Smooth muscle cell (in vitro differentiated cells): Measurements from ENCODE around the gene HACD4. TPM values are rescaled to one million over a fixed set of nuclear protein-coding genes. Genes with fewer than 3 reads are reported as not detected.

Experiments
- DNase-seq: peaks from one replicate; lab custom pipeline; 2025; ENCODE audit not compliant: unreplicated experiment; lab: John Stamatoyannopoulos, UW
- H2AFZ ChIP-seq: fragments of 200-600 bp; sonication (generic); 2 replicates; pipeline ENCODE4 v1.6.0; 2016; ENCODE audit warnings: antibody characterized with exemption, low read depth, mild to moderate bottlenecking
- H3F3A ChIP-seq: fragments of 200-600 bp; sonication (generic); 2 replicates; pipeline ENCODE4 v1.6.0; 2017; ENCODE audit warnings: antibody characterized with exemption, low read depth
- H3K27ac ChIP-seq: fragments of 200-600 bp; sonication (generic); 2 replicates; pipeline ENCODE4 v1.5.1; 2016; ENCODE audit warnings: low read depth, mild to moderate bottlenecking
- H3K27me3 ChIP-seq: fragments of 200-600 bp; sonication (generic); 2 replicates; pipeline ENCODE4 v1.6.1; 2016; ENCODE audit warnings: low read depth, mild to moderate bottlenecking
- H3K36me3 ChIP-seq: fragments of 200-600 bp; sonication (generic); 2 replicates; pipeline ENCODE4 v1.5.1; 2016; ENCODE audit warnings: low read depth
- H3K4me1 ChIP-seq: fragments of 200-600 bp; sonication (generic); 2 replicates; pipeline ENCODE4 v1.5.1; 2016; ENCODE audit warnings: low read depth
- H3K4me2 ChIP-seq: fragments of 200-600 bp; sonication (generic); 2 replicates; pipeline ENCODE4 v1.6.0; 2016; ENCODE audit warnings: mild to moderate bottlenecking
- H3K4me3 ChIP-seq: fragments of 200-600 bp; sonication (generic); 2 replicates; pipeline ENCODE4 v1.5.1; 2016; ENCODE audit warnings: mild to moderate bottlenecking
- H3K79me2 ChIP-seq: fragments of 200-600 bp; sonication (generic); 2 replicates; pipeline ENCODE4 v1.6.0; 2016; ENCODE audit warnings: low read depth, mild to moderate bottlenecking
- H3K9ac ChIP-seq: fragments of 200-600 bp; sonication (generic); 2 replicates; pipeline ENCODE4 v1.6.0; 2016; ENCODE audit warnings: low read depth
- H3K9me3 ChIP-seq: fragments of 200-600 bp; sonication (generic); replicated peaks from 2 replicates; pipeline ENCODE4 v1.5.1; 2016; ENCODE audit warnings: low read depth
- H4K20me1 ChIP-seq: fragments of 200-600 bp; sonication (generic); 2 replicates; pipeline ENCODE4 v1.6.0; 2016; ENCODE audit warnings: low read depth
- CTCF ChIP-seq: fragments of 200-600 bp; sonication (generic); IDR thresholded peaks from 2 replicates; pipeline ENCODE4 v1.5.1; 2017; ENCODE audit warnings: borderline replicate concordance, mild to moderate bottlenecking, antibody characterized with exemption; ENCODE audit not compliant: insufficient read depth, poor library complexity, severe bottlenecking
- WGBS: methylation state at CpG from one replicate; pipeline ENCODE4 v1.1.7; 2016; ENCODE audit warnings: low lambda C conversion rate; 5-methylcytosine and 5-hydroxymethylcytosine counted together
- polyA plus RNA-seq: library from polyadenylated mRNA; unstranded; fragments of >200 nt; fragmentation: Nextera tagmentation; extraction: Ambion mirVana; gene quantifications from 2 replicates; pipeline ENCODE4 v1.2.1, GENCODE V29; 2016
- total RNA-seq: library from RNA; depleted of rRNA; stranded (reverse); fragments of >200 nt; gene quantifications from 2 replicates; pipeline ENCODE4 v1.2.3, GENCODE V29; 2014

HACD4 gene
- total and polyA plus RNA-seq, 2 experiments from 2014 or later, result 2.6 to 6.2 TPM

GRCh38 chr9:20985851-20986600 is 45.4 kb downstream of the HACD4 start:
- H3F3A ChIP-seq, result no peaks in the 10 kb centered on the region
- TF ChIP-seq CTCF, result no peak
- no peaks in the 10 kb centered on the region for H3K79me2 ChIP-seq
- WGBS, result 97% methylated on average over 6 of the region's 6 CpGs
- no peak overlapping the region for H3K4me3 ChIP-seq
- H3K9ac ChIP-seq, result no peak overlapping the region
- H3K4me2 ChIP-seq, result no peak overlapping the region
- no peaks in the 10 kb centered on the region for H3K27me3 ChIP-seq
- no peak for DNase-seq
- no peaks in the 10 kb centered on the region for H4K20me1 ChIP-seq
- H3K4me1 ChIP-seq, result no peaks in the 10 kb centered on the region
- no peaks in the 10 kb centered on the region for H3K36me3 ChIP-seq
- H2AFZ ChIP-seq, result no peak overlapping the region
- no peak overlapping the region for H3K27ac ChIP-seq
- H3K9me3 ChIP-seq, result no peaks in the 10 kb centered on the region

DNA sequence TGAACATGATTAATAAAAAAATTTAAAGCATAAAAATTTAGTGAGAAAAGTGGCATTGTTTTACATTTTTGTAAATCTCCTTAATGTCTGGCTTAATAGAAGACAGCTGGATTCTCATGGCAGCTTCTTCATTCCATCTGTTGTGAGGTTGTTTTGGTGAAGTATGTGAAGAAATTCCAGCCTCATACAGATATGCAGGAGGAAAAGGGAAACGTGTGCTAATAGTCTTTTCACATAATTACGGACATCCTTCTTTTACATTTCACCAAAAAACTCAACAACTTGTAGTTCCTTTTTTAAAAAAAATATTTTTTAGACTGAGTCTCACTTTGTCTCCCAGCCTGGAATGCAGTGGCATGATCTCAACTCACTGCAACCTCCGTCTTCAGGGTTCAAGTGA is 46.9 kb downstream of the HACD4 start:
- Histone ChIP-seq H3K79me2 (no peaks in the 10 kb centered on the region), H2AFZ (no peak overlapping the region), H3K27me3 (no peaks in the 10 kb centered on the region), H4K20me1 (no peaks in the 10 kb centered on the region), H3K9me3 (no peaks in the 10 kb centered on the region), H3K4me1 (peaks cover 5% of the 10 kb centered on the region), H3K27ac (no peak overlapping the region), H3K4me3 (no peak overlapping the region), H3K36me3 (no peaks in the 10 kb centered on the region), H3F3A (peaks cover 7% of the 10 kb centered on the region), H3K4me2 (no peak overlapping the region), H3K9ac (no peak overlapping the region)
- TF ChIP-seq CTCF, result no peak
- WGBS, result 92% methylated on average over 3 of the region's 3 CpGs
- no peak for DNase-seq

DNA sequence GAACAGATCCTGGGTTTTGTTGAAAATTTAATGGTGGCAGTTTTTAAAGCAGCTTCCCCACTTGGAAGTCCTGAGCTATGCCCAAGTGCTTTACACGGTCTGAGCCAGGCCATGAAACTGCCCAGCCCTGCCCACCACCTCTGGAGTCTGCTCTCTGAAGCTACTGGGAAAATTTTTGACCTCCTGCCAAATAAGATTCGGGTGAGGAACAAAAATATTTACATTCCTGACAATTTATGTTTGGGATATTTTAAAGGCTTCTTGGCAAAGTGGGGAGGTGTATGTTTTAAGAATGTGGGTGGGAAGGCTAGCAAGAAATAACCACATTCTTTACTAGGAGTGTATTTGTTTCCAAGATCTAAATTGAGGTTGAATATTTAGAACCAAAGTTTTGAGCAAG is 50.0 kb downstream of the HACD4 start:
- no peak overlapping the region for H3K9ac ChIP-seq

More for the DNA sequence above, 50.0 kb downstream of the HACD4 start:
- Histone ChIP-seq H4K20me1 (no peaks in the 10 kb centered on the region), H3K9me3 (no peaks in the 10 kb centered on the region), H3K79me2 (no peaks in the 10 kb centered on the region), H3K27me3 (no peaks in the 10 kb centered on the region), H3K4me2 (peak overlapping the region; percentile 50), H2AFZ (no peak overlapping the region), H3K36me3 (peaks cover 11% of the 10 kb centered on the region), H3K4me3 (no peak overlapping the region), H3K4me1 (peaks cover 5% of the 10 kb centered on the region), H3F3A (peaks cover 7% of the 10 kb centered on the region), H3K27ac (peak overlapping the region; percentile 73)
- WGBS, result 31% methylated on average over 2 of the region's 2 CpGs
- no peak for TF ChIP-seq CTCF
- no peak for DNase-seq
